HL-60 (cell line): ENCODE results near the gene KCNH4.

Experiments
- GABPA ChIP-seq: IDR thresholded peaks from 2 replicates; pipeline ENCODE4 v1.6.1; 2012; ENCODE audit warnings: low read depth
- POLR2AphosphoS5 ChIP-seq: IDR thresholded peaks from 2 replicates; pipeline ENCODE4 v1.6.1; 2012; ENCODE audit warnings: low read depth
- REST ChIP-seq: IDR thresholded peaks from 2 replicates; pipeline ENCODE4 v1.6.1; 2012; ENCODE audit warnings: low read depth; ENCODE audit not compliant: insufficient replicate concordance
- SPI1 ChIP-seq: IDR thresholded peaks from 2 replicates; pipeline ENCODE4 v1.6.1; 2012; ENCODE audit warnings: low read depth, mild to moderate bottlenecking, borderline replicate concordance
- TF ChIP-seq, protein P1 (sequence below): IDR thresholded peaks from one replicate; pipeline ENCODE4 v1.5.1; 2011; ENCODE audit warnings: low read length, control low read depth, inconsistent platforms; ENCODE audit not compliant: insufficient read depth

GRCh38 chr17:42198897-42199296, 18.0 kb upstream of the KCNH4 start:
- TF ChIP-seq, protein P1, sequence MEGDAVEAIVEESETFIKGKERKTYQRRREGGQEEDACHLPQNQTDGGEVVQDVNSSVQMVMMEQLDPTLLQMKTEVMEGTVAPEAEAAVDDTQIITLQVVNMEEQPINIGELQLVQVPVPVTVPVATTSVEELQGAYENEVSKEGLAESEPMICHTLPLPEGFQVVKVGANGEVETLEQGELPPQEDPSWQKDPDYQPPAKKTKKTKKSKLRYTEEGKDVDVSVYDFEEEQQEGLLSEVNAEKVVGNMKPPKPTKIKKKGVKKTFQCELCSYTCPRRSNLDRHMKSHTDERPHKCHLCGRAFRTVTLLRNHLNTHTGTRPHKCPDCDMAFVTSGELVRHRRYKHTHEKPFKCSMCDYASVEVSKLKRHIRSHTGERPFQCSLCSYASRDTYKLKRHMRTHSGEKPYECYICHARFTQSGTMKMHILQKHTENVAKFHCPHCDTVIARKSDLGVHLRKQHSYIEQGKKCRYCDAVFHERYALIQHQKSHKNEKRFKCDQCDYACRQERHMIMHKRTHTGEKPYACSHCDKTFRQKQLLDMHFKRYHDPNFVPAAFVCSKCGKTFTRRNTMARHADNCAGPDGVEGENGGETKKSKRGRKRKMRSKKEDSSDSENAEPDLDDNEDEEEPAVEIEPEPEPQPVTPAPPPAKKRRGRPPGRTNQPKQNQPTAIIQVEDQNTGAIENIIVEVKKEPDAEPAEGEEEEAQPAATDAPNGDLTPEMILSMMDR, result no peak
- TF ChIP-seq POLR2AphosphoS5 (no peak; the same call in 1 of the 2 replicates), GABPA (no peak), SPI1 (peak; percentile 99), REST (no peak)
